ENCODE measurements around the gene CADPS2. TPM values are rescaled to one million over a fixed set of nuclear protein-coding genes. Genes with fewer than 3 reads are reported as not detected.

CADPS2 gene
- total RNA-seq, 6 experiments from 2014 or later, result 7.6 to 14.7 (median 9.4) TPM

DNA sequence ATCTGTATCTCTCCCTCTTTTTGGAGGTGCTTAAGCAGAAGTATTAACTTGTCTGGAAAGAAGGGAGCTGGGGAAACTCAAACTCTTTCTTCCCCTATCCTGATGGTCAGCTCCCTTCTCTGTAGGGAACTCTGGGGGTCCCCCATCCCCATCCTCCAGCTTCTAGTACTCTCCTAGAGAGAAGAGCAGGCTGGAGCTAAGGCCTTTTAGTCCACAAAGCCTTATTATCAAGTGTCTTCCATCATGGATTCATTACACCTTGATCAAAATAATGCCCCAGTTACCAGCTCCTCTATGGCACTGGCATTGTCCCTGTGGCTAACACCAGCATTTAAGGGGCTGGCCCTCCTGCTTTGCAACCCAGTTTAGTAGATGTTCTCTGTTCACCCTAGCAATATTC, 35.7 kb downstream of the CADPS2 start:
- ATAC-seq (no peak), DNase-seq (no peak)
- Histone ChIP-seq H3K27ac (no peak overlapping the region), H3K4me1 (no peaks in the 10 kb centered on the region), H3K4me3 (no peak overlapping the region), H3K9me3 (no peaks in the 10 kb centered on the region), H3K27me3 (no peaks in the 10 kb centered on the region), H3K36me3 (peaks cover 0 to 2% (median 0%) of the 10 kb centered on the region in 4 donors)
- TF ChIP-seq, protein P1, sequence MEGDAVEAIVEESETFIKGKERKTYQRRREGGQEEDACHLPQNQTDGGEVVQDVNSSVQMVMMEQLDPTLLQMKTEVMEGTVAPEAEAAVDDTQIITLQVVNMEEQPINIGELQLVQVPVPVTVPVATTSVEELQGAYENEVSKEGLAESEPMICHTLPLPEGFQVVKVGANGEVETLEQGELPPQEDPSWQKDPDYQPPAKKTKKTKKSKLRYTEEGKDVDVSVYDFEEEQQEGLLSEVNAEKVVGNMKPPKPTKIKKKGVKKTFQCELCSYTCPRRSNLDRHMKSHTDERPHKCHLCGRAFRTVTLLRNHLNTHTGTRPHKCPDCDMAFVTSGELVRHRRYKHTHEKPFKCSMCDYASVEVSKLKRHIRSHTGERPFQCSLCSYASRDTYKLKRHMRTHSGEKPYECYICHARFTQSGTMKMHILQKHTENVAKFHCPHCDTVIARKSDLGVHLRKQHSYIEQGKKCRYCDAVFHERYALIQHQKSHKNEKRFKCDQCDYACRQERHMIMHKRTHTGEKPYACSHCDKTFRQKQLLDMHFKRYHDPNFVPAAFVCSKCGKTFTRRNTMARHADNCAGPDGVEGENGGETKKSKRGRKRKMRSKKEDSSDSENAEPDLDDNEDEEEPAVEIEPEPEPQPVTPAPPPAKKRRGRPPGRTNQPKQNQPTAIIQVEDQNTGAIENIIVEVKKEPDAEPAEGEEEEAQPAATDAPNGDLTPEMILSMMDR (IDR thresholded peaks at IDR 0.05), result no peak
- TF ChIP-seq POLR2A (IDR thresholded peaks at IDR 0.05), result no peak
- intact Hi-C loops (cut with DNase I), result no loop called here

DNA sequence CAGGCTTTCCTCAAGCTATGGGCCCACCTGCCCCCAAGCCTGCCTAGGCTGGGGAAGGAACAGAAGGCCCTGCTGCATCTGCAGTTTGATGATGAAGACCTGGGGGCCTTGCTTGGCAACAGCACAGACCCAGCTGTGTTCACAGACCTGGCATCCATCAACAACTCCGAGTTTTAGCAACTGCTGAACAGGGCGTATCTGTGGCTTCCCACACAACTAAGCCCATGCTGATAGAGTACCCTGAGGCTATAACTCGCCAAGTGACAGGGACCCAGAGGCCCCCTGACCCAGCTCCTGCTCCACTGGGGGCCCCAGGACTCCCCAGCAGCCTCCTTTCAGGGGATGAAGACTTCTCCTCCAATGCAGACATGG, 36.3 kb downstream of the CADPS2 start:
- no peak overlapping the region for H3K4me3 ChIP-seq
- TF ChIP-seq, protein P1 (IDR thresholded peaks at IDR 0.05), result no peak
- TF ChIP-seq POLR2A (IDR thresholded peaks at IDR 0.05), result no peak
- intact Hi-C loops (cut with DNase I), result no loop called here
- no peaks in the 10 kb centered on the region for H3K27me3 ChIP-seq
- DNase-seq (no peak), ATAC-seq (no peak)
- H3K36me3 ChIP-seq, result peaks cover 0 to 2% (median 0%) of the 10 kb centered on the region in 4 donors
- WGBS (ENCODE audit: insufficient coverage, low coverage, low lambda C conversion rate, missing lambda C conversion rate), result no CpG with 5 or more reads among the region's 3 CpGs
- no peaks in the 10 kb centered on the region for H3K9me3 ChIP-seq
- no peak overlapping the region for H3K27ac ChIP-seq
- no peaks in the 10 kb centered on the region for H3K4me1 ChIP-seq

DNA sequence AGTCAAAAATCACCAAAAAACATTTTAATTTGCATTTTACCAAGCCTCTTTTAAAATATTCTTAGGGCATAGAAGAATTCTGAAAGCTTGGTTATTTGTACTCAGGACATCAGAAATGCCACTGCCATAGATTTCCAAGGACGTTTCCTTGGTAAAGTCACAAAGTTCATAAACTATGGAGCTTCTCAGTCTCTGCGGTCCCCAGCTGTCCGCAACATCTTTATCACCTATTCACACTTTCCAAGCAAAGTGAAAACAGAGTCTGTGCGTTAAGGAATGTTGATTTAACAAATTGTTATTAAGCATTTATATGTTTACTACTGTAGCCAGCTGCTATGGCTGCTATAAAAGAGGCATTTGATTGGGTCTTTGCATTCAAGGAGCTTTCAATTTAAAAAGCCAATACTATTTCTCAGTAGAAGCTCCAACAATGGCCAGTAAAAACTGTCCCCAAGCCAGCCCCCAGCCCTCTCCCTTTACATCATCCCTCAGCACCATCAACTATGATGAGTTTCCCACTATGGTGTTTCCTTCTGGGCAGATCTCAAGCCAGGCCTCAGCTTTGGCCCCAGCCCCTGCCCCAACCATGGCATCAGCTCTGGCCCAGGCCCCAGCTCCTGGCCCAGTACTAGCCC, 36.8 kb downstream of the CADPS2 start:
- Histone ChIP-seq H3K27ac (no peak overlapping the region), H3K4me1 (no peaks in the 10 kb centered on the region)

DNA sequence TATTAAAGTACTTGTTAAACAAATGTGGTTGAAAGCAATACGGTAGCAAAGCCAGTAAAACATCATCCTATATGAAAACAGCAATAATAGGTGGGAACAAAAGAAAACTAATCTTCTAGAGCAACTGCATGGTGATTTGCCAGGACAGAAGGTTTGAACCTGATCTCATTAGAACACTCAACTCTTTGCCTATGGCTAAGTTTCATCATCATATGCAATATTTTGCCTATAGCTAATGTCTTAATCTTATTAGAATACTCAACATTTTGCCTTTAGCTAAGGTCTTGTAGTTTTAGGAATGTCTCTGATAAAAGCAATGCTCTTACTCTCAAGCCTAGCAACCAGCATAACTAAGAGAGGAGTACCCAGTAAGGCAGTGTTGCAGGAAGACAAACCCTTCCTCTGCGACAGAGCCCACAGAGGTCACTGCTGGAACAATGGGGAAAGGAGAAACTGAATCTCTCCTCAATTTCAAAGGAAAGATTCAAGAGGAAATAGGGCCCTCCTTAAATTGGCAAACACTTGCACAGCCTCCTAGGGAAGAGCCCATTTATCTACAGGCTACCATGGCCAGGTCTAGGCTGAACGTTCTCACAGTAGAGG, 38.3 kb downstream of the CADPS2 start:
- Histone ChIP-seq H3K27me3 (no peaks in the 10 kb centered on the region), H3K4me1 (no peaks in the 10 kb centered on the region), H3K27ac (no peak overlapping the region), H3K36me3 (no peaks in the 10 kb centered on the region), H3K9me3 (no peaks in the 10 kb centered on the region), H3K4me3 (no peak overlapping the region)
- peak in 2 of 4 donors; percentile 46 to 52 for ATAC-seq
- DNase-seq, result no peak
- intact Hi-C loops (cut with DNase I), result no loop called here
- WGBS (ENCODE audit: insufficient coverage, low coverage, low lambda C conversion rate, missing lambda C conversion rate), result 88% methylated on average over 3 of the region's 3 CpGs
- TF ChIP-seq POLR2A (IDR thresholded peaks at IDR 0.05), result no peak
- TF ChIP-seq, protein P1 (IDR thresholded peaks at IDR 0.05), result no peak

More for the DNA sequence above, 36.8 kb downstream of the CADPS2 start:
- Histone ChIP-seq H3K4me3 (no peak overlapping the region), H3K9me3 (no peaks in the 10 kb centered on the region), H3K27me3 (no peaks in the 10 kb centered on the region), H3K36me3 (peaks cover 0 to 2% (median 0%) of the 10 kb centered on the region in 4 donors)
- 65% methylated on average over 4 of the region's 4 CpGs for WGBS (ENCODE audit: insufficient coverage, low coverage, low lambda C conversion rate, missing lambda C conversion rate)
- intact Hi-C loops (cut with DNase I), result no loop called here
- DNase-seq (no peak), ATAC-seq (peak in 1 of 4 donors; percentile 14)
- TF ChIP-seq, protein P1 (IDR thresholded peaks at IDR 0.05), result no peak
- TF ChIP-seq POLR2A (IDR thresholded peaks at IDR 0.05), result no peak

All from right lobe of liver (tissue), 6 donors.